ENCODE results near the gene UBR4.

The UBR4 gene

GRCh38 chr1:19036041-19036812, 173.8 kb downstream of the UBR4 start:
- no peak for DNase-seq (ENCODE audit: low read depth)

- DNase-seq (ENCODE audit: low read depth), result no peak
Observed at GRCh38 chr1:19035377-19036040, 174.6 kb downstream of the UBR4 start.

GRCh38 chr1:19034721-19035120, 175.3 kb downstream of the UBR4 start:
- no peak for DNase-seq (ENCODE audit: low read depth)

- DNase-seq (ENCODE audit: low read depth), result peak; percentile 53
Observed at GRCh38 chr1:19033926-19034680, 176.0 kb downstream of the UBR4 start.

- DNase-seq (ENCODE audit: low read depth), result no peak
Observed at GRCh38 chr1:19033515-19033839, 176.6 kb downstream of the UBR4 start.

GRCh38 chr1:19032701-19033514, 177.2 kb downstream of the UBR4 start:
- no peak for DNase-seq (ENCODE audit: low read depth)

DNA sequence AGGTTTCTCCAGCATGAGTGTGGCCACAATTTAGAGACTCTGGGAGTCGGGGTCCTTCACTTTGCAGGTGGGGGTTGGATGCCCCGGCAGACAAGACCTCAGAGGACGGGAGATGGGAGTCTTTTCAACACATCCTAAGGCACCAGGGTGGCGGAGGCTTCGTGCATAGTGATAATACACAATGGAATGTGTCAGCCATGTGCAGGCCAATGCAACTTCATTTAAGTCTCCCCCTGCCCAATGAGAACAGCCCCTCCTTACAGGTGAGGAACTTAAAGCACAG, 177.7 kb downstream of the UBR4 start:
- DNase-seq (ENCODE audit: low read depth), result no peak

GRCh38 chr1:19029191-19030085, 180.6 kb downstream of the UBR4 start:
- no peak for DNase-seq (ENCODE audit: low read depth)

DNA sequence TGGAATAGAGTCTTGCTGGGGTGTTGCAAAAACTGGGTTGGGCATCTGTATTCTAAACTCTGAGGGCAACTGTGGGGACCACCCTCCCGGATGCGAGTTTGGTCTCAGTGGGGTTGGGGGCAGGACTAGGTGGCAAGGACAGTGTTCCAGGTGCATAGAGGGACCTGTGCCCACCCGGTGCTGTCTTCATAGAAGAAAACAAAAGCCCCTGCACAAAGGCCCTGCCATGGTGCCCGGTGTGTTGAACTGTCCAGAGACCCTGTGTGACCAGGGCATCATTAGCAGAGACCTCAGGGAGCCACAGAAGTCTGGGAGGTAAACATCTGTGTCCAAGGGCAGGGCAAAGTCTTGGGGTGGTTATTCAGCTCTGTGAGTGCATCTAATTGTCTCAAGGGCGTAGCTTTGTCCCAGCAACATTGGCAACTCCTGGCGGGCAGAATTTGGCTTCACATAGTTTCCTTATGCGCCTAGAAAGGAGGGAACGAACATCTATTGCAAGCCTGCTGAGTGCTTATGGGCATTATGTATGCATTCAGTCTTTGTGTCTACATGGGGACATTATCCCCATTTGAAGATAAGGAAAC, 181.4 kb downstream of the UBR4 start:
- no peak for DNase-seq (ENCODE audit: low read depth)

DNA sequence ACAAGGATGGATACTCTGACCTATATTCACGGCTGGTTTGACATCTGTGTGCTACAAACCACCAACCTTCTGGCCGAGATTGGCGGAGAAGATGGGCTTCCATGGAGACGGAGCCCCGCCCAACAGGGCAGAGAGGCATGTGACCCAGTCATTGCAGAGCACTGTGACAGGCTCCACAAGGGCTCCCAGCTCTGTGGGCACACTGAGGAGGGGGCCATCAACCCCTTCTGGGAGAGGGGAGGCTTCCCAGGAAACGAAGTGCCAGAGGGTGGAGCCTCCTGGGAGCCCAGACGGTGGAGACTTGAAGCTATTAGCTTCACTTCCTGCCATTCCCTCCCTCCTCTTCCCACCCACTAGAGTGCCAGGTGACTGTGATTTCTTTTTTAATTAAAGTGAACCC, 182.0 kb downstream of the UBR4 start:
- no peak for DNase-seq (ENCODE audit: low read depth)
